GM21381 (cell line): ENCODE data around the gene MIX23.
"Not testable (repeated sequence)": the region's sequence is repeated elsewhere in the genome, so short reads cannot be mapped to it uniquely, and the experiment has no call there.

Experiments
- ATAC-seq: cut with Tn5 transposase; IDR thresholded peaks from one replicate; pipeline ENCODE4 v1.9.1; 2021; ENCODE audit warnings: mild to moderate bottlenecking, moderate library complexity; ENCODE audit not compliant: unreplicated experiment

Gene MIX23

GRCh38 chr3:122392868-122393844 is 10.1 kb upstream of the MIX23 start:
- no peak for ATAC-seq

- ATAC-seq: no peak
These were observed 8.8 kb upstream of the MIX23 start for GRCh38 chr3:122391681-122392446.

GRCh38 chr3:122390665-122391064 is 7.6 kb upstream of the MIX23 start:
- no peak for ATAC-seq

GRCh38 chr3:122389892-122390291 is 6.9 kb upstream of the MIX23 start:
- no peak for ATAC-seq

GRCh38 chr3:122389197-122389596 is 6.2 kb upstream of the MIX23 start:
- no peak for ATAC-seq

- ATAC-seq: no peak
These were observed 4.7 kb upstream of the MIX23 start for GRCh38 chr3:122387709-122388108.

- peak; percentile 91 for ATAC-seq
These were observed 1.0 kb upstream of the MIX23 start, which contains the start of gene FAM162A for GRCh38 chr3:122383771-122384697. Gene FAM162A, plus strand, starts transcription at chr3:122384182. Its CDS starts 84 bp downstream, at chr3:122384266.

- ATAC-seq: no peak
These were observed 5.1 kb downstream of the MIX23 start for GRCh38 chr3:122377975-122378374.

- ATAC-seq: no peak
These were observed 9.0 kb downstream of the MIX23 start for GRCh38 chr3:122374034-122374433.

GRCh38 chr3:122366379-122366749 is 16.7 kb downstream of the MIX23 start:
- ATAC-seq: no peak

GRCh38 chr3:122365582-122366378 is 17.3 kb downstream of the MIX23 start:
- not testable (repeated sequence) for ATAC-seq

GRCh38 chr3:122365073-122365472 is 18.0 kb downstream of the MIX23 start:
- ATAC-seq: no peak

- ATAC-seq: no peak
These were observed 18.5 kb downstream of the MIX23 start for GRCh38 chr3:122364490-122364889.

- ATAC-seq: no peak
These were observed 21.0 kb downstream of the MIX23 start for GRCh38 chr3:122362026-122362425.

- no peak for ATAC-seq
These were observed 24.4 kb downstream of the MIX23 start for GRCh38 chr3:122358703-122359032.

- ATAC-seq: no peak
These were observed 25.0 kb downstream of the MIX23 start for GRCh38 chr3:122357828-122358702.

GRCh38 chr3:122356402-122356801 is 26.6 kb downstream of the MIX23 start:
- no peak for ATAC-seq

- no peak for ATAC-seq
These were observed 27.4 kb downstream of the MIX23 start for GRCh38 chr3:122355612-122356011.

- no peak for ATAC-seq
These were observed 29.1 kb downstream of the MIX23 start for GRCh38 chr3:122353893-122354401.
